ENCODE measurements around the gene DVL2.

DNA sequence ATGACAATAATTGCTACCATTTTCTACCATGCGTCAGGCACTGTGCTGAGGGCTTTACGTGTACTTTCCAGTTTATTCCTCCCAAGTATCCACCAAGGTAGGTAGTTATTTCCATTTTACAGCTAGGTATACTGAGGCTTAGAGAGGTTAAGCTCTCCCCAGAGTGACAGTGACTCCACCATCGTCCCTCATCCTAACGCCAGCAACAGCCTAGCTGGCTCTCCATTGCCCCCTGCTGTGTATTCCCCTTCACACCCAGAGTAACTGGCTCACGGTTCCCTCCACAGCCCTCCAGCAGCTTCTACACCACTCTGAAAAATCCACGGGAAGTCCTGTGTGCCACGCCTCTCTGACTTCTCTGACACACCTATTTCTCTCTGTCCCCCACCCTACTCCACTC lies 48.1 kb downstream of the DVL2 start:
- TF ChIP-seq SIN3A (IDR thresholded peaks at IDR 0.05; ENCODE audit: borderline replicate concordance, insufficient read depth, low read length) (no peak), POLR2AphosphoS5 (IDR thresholded peaks at IDR 0.05; ENCODE audit: low read depth, low read length) (0 out of 2 replicates have a peak, but pooled peaks have one; percentile 11)
- TF ChIP-seq, protein P1, sequence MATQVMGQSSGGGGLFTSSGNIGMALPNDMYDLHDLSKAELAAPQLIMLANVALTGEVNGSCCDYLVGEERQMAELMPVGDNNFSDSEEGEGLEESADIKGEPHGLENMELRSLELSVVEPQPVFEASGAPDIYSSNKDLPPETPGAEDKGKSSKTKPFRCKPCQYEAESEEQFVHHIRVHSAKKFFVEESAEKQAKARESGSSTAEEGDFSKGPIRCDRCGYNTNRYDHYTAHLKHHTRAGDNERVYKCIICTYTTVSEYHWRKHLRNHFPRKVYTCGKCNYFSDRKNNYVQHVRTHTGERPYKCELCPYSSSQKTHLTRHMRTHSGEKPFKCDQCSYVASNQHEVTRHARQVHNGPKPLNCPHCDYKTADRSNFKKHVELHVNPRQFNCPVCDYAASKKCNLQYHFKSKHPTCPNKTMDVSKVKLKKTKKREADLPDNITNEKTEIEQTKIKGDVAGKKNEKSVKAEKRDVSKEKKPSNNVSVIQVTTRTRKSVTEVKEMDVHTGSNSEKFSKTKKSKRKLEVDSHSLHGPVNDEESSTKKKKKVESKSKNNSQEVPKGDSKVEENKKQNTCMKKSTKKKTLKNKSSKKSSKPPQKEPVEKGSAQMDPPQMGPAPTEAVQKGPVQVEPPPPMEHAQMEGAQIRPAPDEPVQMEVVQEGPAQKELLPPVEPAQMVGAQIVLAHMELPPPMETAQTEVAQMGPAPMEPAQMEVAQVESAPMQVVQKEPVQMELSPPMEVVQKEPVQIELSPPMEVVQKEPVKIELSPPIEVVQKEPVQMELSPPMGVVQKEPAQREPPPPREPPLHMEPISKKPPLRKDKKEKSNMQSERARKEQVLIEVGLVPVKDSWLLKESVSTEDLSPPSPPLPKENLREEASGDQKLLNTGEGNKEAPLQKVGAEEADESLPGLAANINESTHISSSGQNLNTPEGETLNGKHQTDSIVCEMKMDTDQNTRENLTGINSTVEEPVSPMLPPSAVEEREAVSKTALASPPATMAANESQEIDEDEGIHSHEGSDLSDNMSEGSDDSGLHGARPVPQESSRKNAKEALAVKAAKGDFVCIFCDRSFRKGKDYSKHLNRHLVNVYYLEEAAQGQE (IDR thresholded peaks at IDR 0.05; ENCODE audit: insufficient read depth in 1 of 2, low read depth in 2 of 2, low read length in 2 of 2): no peak

Data from PFSK-1 (cell line).